Astrocyte of the spinal cord (primary cell): Measurements from ENCODE around the gene FAM210B.

Source experiments
- DNase-seq: peaks from one replicate; pipeline ENCODE4 v3.0.0; 2011; ENCODE audit warnings: low read depth, low spot score
- H3K4me3 ChIP-seq: 2 replicates; pipeline ENCODE4 v1.5.1; 2011; ENCODE audit warnings: low read depth, mild to moderate bottlenecking, low read length, moderate library complexity
- in situ Hi-C: cut with HindIII; loops from 2 replicates; pipeline ENCODE4 v1.10.0; 2017; ENCODE audit warnings: low sequenced_read_pairs
- TF ChIP-seq, protein P1 (sequence below): IDR thresholded peaks from 2 replicates; pipeline ENCODE4 v1.5.1; 2012; ENCODE audit warnings: low read depth, mild to moderate bottlenecking, low read length, inconsistent platforms

The FAM210B gene

DNA sequence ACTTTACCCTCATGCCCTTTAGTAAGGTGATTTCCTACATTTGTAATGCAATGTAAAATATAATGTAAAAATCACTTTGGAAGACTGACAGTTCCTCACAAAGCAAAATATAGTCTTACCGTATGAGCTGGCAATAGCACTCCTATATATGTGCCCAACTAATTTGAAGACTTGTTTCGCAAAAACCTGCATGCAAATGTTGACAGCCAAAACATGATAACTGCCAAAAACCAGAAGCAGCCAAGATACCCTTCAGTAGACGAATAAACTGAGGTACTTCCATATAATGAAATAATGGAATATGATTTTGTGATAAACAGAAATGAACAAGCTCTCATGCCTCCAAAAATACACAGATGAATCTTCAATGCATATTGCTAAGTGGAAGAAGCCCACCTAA, 19.6 kb downstream of the FAM210B start:
- no peak overlapping the region for H3K4me3 ChIP-seq
- no peak for DNase-seq
- in situ Hi-C loops: no loop called here
- TF ChIP-seq, protein P1, sequence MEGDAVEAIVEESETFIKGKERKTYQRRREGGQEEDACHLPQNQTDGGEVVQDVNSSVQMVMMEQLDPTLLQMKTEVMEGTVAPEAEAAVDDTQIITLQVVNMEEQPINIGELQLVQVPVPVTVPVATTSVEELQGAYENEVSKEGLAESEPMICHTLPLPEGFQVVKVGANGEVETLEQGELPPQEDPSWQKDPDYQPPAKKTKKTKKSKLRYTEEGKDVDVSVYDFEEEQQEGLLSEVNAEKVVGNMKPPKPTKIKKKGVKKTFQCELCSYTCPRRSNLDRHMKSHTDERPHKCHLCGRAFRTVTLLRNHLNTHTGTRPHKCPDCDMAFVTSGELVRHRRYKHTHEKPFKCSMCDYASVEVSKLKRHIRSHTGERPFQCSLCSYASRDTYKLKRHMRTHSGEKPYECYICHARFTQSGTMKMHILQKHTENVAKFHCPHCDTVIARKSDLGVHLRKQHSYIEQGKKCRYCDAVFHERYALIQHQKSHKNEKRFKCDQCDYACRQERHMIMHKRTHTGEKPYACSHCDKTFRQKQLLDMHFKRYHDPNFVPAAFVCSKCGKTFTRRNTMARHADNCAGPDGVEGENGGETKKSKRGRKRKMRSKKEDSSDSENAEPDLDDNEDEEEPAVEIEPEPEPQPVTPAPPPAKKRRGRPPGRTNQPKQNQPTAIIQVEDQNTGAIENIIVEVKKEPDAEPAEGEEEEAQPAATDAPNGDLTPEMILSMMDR: no peak

DNA sequence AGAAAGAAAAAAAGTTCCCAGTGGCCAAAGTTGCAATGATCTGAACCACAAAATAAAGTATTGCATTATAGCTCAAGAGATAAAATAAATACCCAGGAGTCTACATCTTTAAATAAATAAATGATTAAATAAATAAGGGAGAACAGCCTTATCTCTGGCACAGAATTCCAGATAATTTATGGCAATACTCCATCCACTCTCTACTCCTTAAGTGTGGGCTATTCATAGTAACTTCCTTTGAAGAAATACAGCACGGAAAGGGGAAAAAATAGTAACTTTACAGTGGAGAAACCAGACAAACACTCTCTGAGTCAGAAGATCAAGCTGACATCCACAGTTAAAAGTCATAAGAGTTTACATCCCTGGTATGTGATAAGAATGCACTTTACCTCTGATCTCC, 21.6 kb downstream of the FAM210B start:
- peak; percentile 12 for DNase-seq
- H3K4me3 ChIP-seq: no peak overlapping the region
- in situ Hi-C loops: no loop called here
- TF ChIP-seq, protein P1: no peak

DNA sequence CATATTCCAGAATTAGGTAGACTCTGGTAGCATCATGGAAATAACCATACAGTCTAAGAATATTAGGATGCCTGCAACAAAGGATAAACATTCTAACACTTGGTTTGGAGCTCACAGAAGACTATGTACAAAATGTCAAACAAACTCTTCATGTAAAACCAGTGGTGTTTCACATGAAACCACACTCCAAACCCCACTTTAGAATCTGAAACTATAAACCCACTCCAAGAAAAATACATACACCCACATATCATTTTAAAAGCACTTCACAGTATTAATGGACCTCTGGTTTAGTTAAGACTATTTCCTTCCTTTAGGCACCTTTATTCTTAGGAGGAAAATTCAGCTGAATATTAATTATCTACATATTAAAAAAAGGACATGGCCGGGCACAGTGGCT, 22.7 kb downstream of the FAM210B start:
- in situ Hi-C loops: no loop called here
- TF ChIP-seq, protein P1: no peak
- DNase-seq: no peak
- no peak overlapping the region for H3K4me3 ChIP-seq

DNA sequence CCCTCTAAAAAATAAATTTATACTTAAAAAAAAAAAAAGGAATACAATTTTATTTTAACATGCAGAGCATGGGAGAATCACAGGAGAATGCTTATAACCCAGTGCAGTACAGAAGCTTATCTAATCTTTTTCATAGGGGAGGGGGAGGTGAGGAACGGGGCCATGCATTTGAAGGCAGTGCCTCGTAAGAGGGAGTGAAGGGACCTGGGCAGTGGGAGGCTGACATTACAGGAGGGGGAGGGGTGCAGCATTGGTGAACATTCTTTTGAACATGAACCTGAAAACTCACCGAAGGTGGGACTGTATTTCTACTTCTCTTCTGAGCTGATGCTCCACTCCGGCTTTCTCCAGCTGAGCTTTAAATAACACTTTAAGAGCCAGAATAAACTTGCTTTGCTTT, 23.9 kb downstream of the FAM210B start:
- no peak overlapping the region for H3K4me3 ChIP-seq
- in situ Hi-C loops: no loop called here
- no peak for DNase-seq
- TF ChIP-seq, protein P1: no peak

DNA sequence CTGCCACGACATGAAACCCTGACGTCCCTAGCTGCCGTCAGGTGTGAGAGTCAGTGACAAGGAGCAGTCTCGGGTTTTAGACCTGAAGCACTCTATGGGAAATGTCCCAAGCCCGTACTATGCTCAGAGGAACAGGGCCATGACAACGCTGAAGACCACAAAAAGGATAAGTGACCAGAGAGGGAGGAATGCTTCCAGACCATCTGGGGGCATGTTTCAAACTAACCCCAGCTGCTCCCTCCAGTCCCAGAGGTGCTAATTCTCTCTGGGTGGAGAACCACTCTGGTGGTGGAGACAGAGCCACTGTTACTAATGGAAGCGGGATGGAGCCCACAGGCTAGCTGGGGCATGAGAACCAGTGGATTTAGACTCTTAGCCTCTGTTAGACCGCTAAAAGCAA, 24.6 kb downstream of the FAM210B start:
- TF ChIP-seq, protein P1: no peak
- in situ Hi-C loops: no loop called here
- no peak for DNase-seq
- H3K4me3 ChIP-seq: no peak overlapping the region

DNA sequence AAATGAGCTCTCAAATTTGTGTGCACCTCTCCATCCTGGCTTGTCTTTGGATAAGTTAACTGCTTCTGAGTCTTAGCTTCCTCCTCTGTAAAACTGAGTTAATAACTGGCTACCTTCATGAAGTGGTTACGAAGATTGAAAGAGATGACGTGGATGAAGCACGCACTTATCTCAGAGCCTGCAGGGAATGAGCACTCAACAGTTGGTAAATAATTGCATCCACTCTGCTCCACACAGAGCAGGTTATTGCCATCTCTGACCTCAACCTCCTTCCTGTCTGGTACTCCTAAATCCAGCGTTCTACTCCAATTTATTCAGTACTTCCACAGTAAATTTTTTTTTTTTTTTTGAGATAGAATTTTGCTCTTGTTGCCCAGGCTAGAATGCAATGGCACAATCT, 26.4 kb downstream of the FAM210B start:
- no peak for DNase-seq
- in situ Hi-C loops: no loop called here
- H3K4me3 ChIP-seq: no peak overlapping the region

More for the DNA sequence above, 26.4 kb downstream of the FAM210B start:
- TF ChIP-seq, protein P1: no peak
